HCT116 (cell line): ENCODE measurements around the gene BPTF. TPM values are rescaled to one million over a fixed set of nuclear protein-coding genes. Genes with fewer than 3 reads are reported as not detected.

Experiments used
- ATAC-seq: fragments of 200-7000 bp; cut with Tn5 transposase; 2 replicates; pipeline ENCODE4 v1.9.1; 2020; ENCODE audit warnings: mild to moderate bottlenecking, moderate library complexity
- BruUV-seq: library from RNA; stranded (reverse); fragments of 400-500 nt; replicated peaks from 2 replicates; lab custom pipeline; 2021; lab: Mats Ljungman, UMichigan
- CTCF ChIA-PET: fragments of 300-600 bp; sonication (Branson Sonifier 250); formaldehyde crosslinking; loops from one replicate; lab custom pipeline; 2021; ENCODE audit warnings: antibody characterized with exemption; lab: Charles Lee
- POLR2A ChIA-PET: fragments of 300-600, 350-600 bp; sonication (Branson Sonifier 250); formaldehyde crosslinking; loops from one replicate; lab custom pipeline; 2021; ENCODE audit warnings: antibody characterized with exemption; lab: Charles Lee
- RAD21 ChIA-PET, 2 experiments: fragments of 300-600 bp; sonication (Branson Sonifier 250); formaldehyde crosslinking; loops; one replicate each; lab custom pipeline; 2023; ENCODE audit warnings: low total read pairs in 2 of 2; ENCODE audit not compliant: uncharacterized antibody in 2 of 2, unreplicated experiment in 2 of 2, low non-redundant PET in 1 of 2; lab: Charles Lee
- DNase-seq: peaks from one replicate; pipeline ENCODE4 v3.0.0-alpha.2; 2010; ENCODE audit warnings: low read depth, low spot score
- H2AFZ ChIP-seq: fragments of 200-600 bp; shearing (Covaris generic), sonication (generic); 2 replicates; pipeline ENCODE4 v1.6.1; 2017; ENCODE audit warnings: low read depth, mixed run types, mixed read lengths, antibody characterized with exemption, low read length; ENCODE audit not compliant: poor library complexity, severe bottlenecking
- H3K27ac ChIP-seq: 2 replicates; pipeline ENCODE4 v1.5.1; 2012; ENCODE audit warnings: low read depth, low read length
- H3K27me3 ChIP-seq: fragments of 200-600 bp; sonication (generic); 2 replicates; pipeline ENCODE4 v1.6.1; 2016; ENCODE audit warnings: mixed run types, low read length, mixed read lengths; ENCODE audit not compliant: insufficient read depth
- H3K36me3 ChIP-seq, 2 experiments: fragments of 200-500 bp in 1 of 2; fragments of 200-600 bp in 1 of 2; sonication (Bioruptor generic) in 1 of 2; sonication (generic) in 1 of 2; 2 replicates each; pipeline versions ENCODE4 v1.5.1 to v1.6.1; 2014 to 2016; ENCODE audit warnings: low read length in 2 of 2, inconsistent platforms in 1 of 2, mixed read lengths in 1 of 2, mixed run types in 1 of 2; ENCODE audit not compliant: insufficient read depth in 2 of 2, control insufficient read depth in 1 of 2
- H3K4me1 ChIP-seq, 2 experiments: fragments of 200-600 bp in 1 of 2; sonication (generic) in 1 of 2; 2 replicates each; pipeline versions ENCODE4 v1.5.1 to v1.6.1; 2012 to 2017; ENCODE audit warnings: low read length in 2 of 2, inconsistent platforms in 1 of 2, mild to moderate bottlenecking in 1 of 2, mixed read lengths in 1 of 2, mixed run types in 1 of 2, moderate library complexity in 1 of 2; ENCODE audit not compliant: insufficient read depth in 2 of 2, control insufficient read depth in 1 of 2
- H3K4me2 ChIP-seq: fragments of 200-600 bp; sonication (generic); 2 replicates; pipeline ENCODE4 v1.6.1; 2017; ENCODE audit warnings: mixed run types, low read length, mixed read lengths
- H3K4me3 ChIP-seq, 2 experiments: fragments of 200-600 bp in 1 of 2; sonication (generic) in 1 of 2; replicated peaks in 1 of 2; 2 replicates each; pipeline ENCODE4 v1.5.1; 2011 to 2016; ENCODE audit warnings: low read length in 2 of 2, control low read depth in 1 of 2, low read depth in 1 of 2, mild to moderate bottlenecking in 1 of 2, mixed read lengths in 1 of 2, mixed run types in 1 of 2
- H3K79me2 ChIP-seq: fragments of 200-600 bp; sonication (generic); 2 replicates; pipeline ENCODE4 v1.6.1; 2017; ENCODE audit warnings: mild to moderate bottlenecking, mixed run types, low read length, moderate library complexity, mixed read lengths; ENCODE audit not compliant: insufficient read depth
- H3K9ac ChIP-seq: fragments of 200-600 bp; sonication (generic); 2 replicates; pipeline ENCODE4 v1.6.1; 2016; ENCODE audit warnings: low read length, mixed read lengths
- H3K9me2 ChIP-seq: fragments of 200-600 bp; sonication (generic), shearing (Covaris generic); 2 replicates; pipeline ENCODE4 v1.6.1; 2017; ENCODE audit warnings: mixed run types, mild to moderate bottlenecking, moderate library complexity; ENCODE audit not compliant: insufficient read depth
- H3K9me3 ChIP-seq, 2 experiments: fragments of 200-500 bp in 1 of 2; fragments of 200-600 bp in 1 of 2; sonication (Bioruptor generic) in 1 of 2; sonication (generic) in 1 of 2; 2 replicates each; pipeline ENCODE4 v1.6.1; 2014 to 2017; ENCODE audit warnings: low read length in 2 of 2, mixed read lengths in 2 of 2, inconsistent platforms in 1 of 2, low read depth in 1 of 2, mild to moderate bottlenecking in 1 of 2, mixed run types in 1 of 2, moderate library complexity in 1 of 2; ENCODE audit not compliant: control insufficient read depth in 1 of 2, insufficient read depth in 1 of 2
- H4K20me1 ChIP-seq: fragments of 200-600 bp; sonication (generic), shearing (Covaris generic); 2 replicates; pipeline ENCODE4 v1.6.1; 2017; ENCODE audit warnings: mixed run types, mild to moderate bottlenecking, moderate library complexity; ENCODE audit not compliant: insufficient read depth
- CBX3 ChIP-seq: IDR thresholded peaks from 2 replicates; pipeline ENCODE4 v1.6.1; 2012; ENCODE audit warnings: low read depth
- EGR1 ChIP-seq: IDR thresholded peaks from 2 replicates; pipeline ENCODE4 v1.6.1; 2012; ENCODE audit warnings: low read depth
- EZH2phosphoT487 ChIP-seq: fragments of 200-600 bp; IDR thresholded peaks from 2 replicates; pipeline ENCODE4 v1.6.1; 2018; ENCODE audit warnings: antibody characterized with exemption, borderline replicate concordance
- FOSL1 ChIP-seq: IDR thresholded peaks from 2 replicates; pipeline ENCODE4 v1.6.1; 2012; ENCODE audit warnings: low read depth
- JUND ChIP-seq: IDR thresholded peaks from 2 replicates; pipeline ENCODE4 v1.6.1; 2012
- RAD21 ChIP-seq: IDR thresholded peaks from 2 replicates; pipeline ENCODE4 v1.6.1; 2012; ENCODE audit warnings: low read depth, mild to moderate bottlenecking
- SP1 ChIP-seq: IDR thresholded peaks from 2 replicates; pipeline ENCODE4 v1.6.1; 2012; ENCODE audit warnings: low read depth
- YY1 ChIP-seq: IDR thresholded peaks from 2 replicates; pipeline ENCODE4 v1.6.1; 2011; ENCODE audit warnings: low read length, low read depth, moderate library complexity, mild to moderate bottlenecking; ENCODE audit not compliant: insufficient replicate concordance; ENCODE audit errors: extremely low read depth
- intact Hi-C: fragments of 100-400 bp; cut with micrococcal nuclease; formaldehyde crosslinking; loops from 2 replicates; pipeline ENCODE4 v1.10.0; 2022
- total RNA-seq: library from RNA; stranded (reverse); gene quantifications from one replicate; pipeline ENCODE4 v1.2.1, GENCODE V29; 2021; ENCODE audit not compliant: unreplicated experiment
- TF ChIP-seq, protein P1 (sequence below): IDR thresholded peaks from 2 replicates; pipeline ENCODE4 v1.6.1; 2012; ENCODE audit warnings: low read depth
- TF ChIP-seq, protein P2 (sequence below): IDR thresholded peaks from 2 replicates; pipeline ENCODE4 v1.6.1; 2012
- TF ChIP-seq, protein P3 (sequence below): IDR thresholded peaks from 2 replicates; pipeline ENCODE4 v1.6.1; 2011; ENCODE audit warnings: mild to moderate bottlenecking, low read length, moderate library complexity; ENCODE audit not compliant: insufficient replicate concordance; ENCODE audit errors: extremely low read depth
- TF ChIP-seq, protein P4 (sequence below), 3 experiments: fragments of 200-600 bp in 1 of 3; sonication (generic) in 1 of 3; IDR thresholded peaks in 2 of 3; conservative IDR thresholded peaks in 1 of 3; 2 replicates each; pipeline ENCODE4 v1.5.1; 2012 to 2017; ENCODE audit warnings: low read depth in 2 of 3, low read length in 2 of 3, antibody characterized with exemption in 1 of 3, borderline replicate concordance in 1 of 3, control low read depth in 1 of 3, mild to moderate bottlenecking in 1 of 3, mixed read lengths in 1 of 3, mixed run types in 1 of 3, moderate library complexity in 1 of 3; ENCODE audit not compliant: insufficient read depth in 1 of 3
- TF ChIP-seq, protein P5 (sequence below): IDR thresholded peaks from 2 replicates; pipeline ENCODE4 v1.6.1; 2012

BPTF gene
- total RNA-seq, 1 experiment from 2014 or later, result 114 TPM

DNA sequence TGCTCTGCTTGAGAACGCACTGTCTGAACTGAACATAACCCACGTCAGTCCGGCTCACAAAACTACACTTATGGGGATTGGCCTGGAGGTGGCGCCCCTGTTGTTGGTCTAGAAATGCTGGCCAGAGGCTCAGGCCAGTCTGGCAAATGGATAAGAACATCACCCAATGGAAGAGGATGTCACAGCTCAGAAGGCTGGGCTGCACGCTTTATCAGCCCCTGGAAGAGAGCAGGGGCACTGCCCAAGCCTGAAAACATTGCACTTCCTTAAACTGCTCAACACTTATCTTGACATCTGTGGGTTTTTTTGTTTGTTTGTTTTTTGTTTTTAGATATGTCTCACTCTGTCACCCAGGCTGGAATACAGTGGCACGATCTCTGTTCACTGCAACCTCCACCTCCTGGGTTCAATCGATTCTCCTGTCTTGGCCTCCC lies 24.8 kb upstream of the BPTF start:
- CTCF ChIA-PET, result interaction anchor here (1.0 to 3.1 kb wide), 7 partner anchors 10 to 441 kb away, joined by 3 to 8 read pairs (median 6); no protein-coding TSS in a partner anchor
- no peak overlapping the region for H3K27ac ChIP-seq
- no peaks in the 10 kb centered on the region for H4K20me1 ChIP-seq
- H2AFZ ChIP-seq, result peak overlapping the region; percentile 56
- peak; percentile 83 for DNase-seq
- no peaks in the 10 kb centered on the region for H3K36me3 ChIP-seq
- RAD21 ChIA-PET, result interaction anchor here in 1 of 2 experiments (0.6 kb wide), 1 partner anchor 17 kb away, joined by 7 read pairs; no protein-coding TSS in a partner anchor
- no peak overlapping the region for H3K9ac ChIP-seq
- no peaks in the 10 kb centered on the region for H3K27me3 ChIP-seq
- intact Hi-C loops, result loop anchor here (2.0 to 10.0 kb wide), 3 partner anchors 24 to 664 kb away; partner anchors contain the start of gene BPTF
- peak; percentile 98 for ATAC-seq
- POLR2A ChIA-PET, result interaction anchor here (1.4 kb wide), 1 partner anchor 65 kb away, joined by 3 read pairs; no protein-coding TSS in a partner anchor
- H3K9me2 ChIP-seq, result no peaks in the 10 kb centered on the region
- no peaks in the 10 kb centered on the region for H3K9me3 ChIP-seq
- no peaks in the 10 kb centered on the region for H3K4me1 ChIP-seq
- TF ChIP-seq RAD21 (peak; percentile 94), YY1 (peak; percentile 47), FOSL1 (no peak), EGR1 (no peak), EZH2phosphoT487 (no peak), SP1 (no peak), JUND (no peak), CBX3 (0 out of 2 replicates have a peak, but pooled peaks have one; percentile 8)
- TF ChIP-seq, protein P1, sequence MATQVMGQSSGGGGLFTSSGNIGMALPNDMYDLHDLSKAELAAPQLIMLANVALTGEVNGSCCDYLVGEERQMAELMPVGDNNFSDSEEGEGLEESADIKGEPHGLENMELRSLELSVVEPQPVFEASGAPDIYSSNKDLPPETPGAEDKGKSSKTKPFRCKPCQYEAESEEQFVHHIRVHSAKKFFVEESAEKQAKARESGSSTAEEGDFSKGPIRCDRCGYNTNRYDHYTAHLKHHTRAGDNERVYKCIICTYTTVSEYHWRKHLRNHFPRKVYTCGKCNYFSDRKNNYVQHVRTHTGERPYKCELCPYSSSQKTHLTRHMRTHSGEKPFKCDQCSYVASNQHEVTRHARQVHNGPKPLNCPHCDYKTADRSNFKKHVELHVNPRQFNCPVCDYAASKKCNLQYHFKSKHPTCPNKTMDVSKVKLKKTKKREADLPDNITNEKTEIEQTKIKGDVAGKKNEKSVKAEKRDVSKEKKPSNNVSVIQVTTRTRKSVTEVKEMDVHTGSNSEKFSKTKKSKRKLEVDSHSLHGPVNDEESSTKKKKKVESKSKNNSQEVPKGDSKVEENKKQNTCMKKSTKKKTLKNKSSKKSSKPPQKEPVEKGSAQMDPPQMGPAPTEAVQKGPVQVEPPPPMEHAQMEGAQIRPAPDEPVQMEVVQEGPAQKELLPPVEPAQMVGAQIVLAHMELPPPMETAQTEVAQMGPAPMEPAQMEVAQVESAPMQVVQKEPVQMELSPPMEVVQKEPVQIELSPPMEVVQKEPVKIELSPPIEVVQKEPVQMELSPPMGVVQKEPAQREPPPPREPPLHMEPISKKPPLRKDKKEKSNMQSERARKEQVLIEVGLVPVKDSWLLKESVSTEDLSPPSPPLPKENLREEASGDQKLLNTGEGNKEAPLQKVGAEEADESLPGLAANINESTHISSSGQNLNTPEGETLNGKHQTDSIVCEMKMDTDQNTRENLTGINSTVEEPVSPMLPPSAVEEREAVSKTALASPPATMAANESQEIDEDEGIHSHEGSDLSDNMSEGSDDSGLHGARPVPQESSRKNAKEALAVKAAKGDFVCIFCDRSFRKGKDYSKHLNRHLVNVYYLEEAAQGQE, result no peak
- TF ChIP-seq, protein P2, sequence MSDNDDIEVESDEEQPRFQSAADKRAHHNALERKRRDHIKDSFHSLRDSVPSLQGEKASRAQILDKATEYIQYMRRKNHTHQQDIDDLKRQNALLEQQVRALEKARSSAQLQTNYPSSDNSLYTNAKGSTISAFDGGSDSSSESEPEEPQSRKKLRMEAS, result no peak
- TF ChIP-seq, protein P3, sequence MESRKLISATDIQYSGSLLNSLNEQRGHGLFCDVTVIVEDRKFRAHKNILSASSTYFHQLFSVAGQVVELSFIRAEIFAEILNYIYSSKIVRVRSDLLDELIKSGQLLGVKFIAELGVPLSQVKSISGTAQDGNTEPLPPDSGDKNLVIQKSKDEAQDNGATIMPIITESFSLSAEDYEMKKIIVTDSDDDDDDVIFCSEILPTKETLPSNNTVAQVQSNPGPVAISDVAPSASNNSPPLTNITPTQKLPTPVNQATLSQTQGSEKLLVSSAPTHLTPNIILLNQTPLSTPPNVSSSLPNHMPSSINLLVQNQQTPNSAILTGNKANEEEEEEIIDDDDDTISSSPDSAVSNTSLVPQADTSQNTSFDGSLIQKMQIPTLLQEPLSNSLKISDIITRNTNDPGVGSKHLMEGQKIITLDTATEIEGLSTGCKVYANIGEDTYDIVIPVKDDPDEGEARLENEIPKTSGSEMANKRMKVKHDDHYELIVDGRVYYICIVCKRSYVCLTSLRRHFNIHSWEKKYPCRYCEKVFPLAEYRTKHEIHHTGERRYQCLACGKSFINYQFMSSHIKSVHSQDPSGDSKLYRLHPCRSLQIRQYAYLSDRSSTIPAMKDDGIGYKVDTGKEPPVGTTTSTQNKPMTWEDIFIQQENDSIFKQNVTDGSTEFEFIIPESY, result no peak
- TF ChIP-seq, protein P4, sequence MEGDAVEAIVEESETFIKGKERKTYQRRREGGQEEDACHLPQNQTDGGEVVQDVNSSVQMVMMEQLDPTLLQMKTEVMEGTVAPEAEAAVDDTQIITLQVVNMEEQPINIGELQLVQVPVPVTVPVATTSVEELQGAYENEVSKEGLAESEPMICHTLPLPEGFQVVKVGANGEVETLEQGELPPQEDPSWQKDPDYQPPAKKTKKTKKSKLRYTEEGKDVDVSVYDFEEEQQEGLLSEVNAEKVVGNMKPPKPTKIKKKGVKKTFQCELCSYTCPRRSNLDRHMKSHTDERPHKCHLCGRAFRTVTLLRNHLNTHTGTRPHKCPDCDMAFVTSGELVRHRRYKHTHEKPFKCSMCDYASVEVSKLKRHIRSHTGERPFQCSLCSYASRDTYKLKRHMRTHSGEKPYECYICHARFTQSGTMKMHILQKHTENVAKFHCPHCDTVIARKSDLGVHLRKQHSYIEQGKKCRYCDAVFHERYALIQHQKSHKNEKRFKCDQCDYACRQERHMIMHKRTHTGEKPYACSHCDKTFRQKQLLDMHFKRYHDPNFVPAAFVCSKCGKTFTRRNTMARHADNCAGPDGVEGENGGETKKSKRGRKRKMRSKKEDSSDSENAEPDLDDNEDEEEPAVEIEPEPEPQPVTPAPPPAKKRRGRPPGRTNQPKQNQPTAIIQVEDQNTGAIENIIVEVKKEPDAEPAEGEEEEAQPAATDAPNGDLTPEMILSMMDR (IDR thresholded peaks at IDR 0.05 in 2 of 3, conservative IDR thresholded peaks at IDR 0.05 in 1 of 3; ENCODE audit: borderline replicate concordance in 1 of 3, insufficient read depth in 1 of 3, low read depth in 2 of 3, low read length in 2 of 3), result peak; percentile 90 to 96 (median 91)
- TF ChIP-seq, protein P5, sequence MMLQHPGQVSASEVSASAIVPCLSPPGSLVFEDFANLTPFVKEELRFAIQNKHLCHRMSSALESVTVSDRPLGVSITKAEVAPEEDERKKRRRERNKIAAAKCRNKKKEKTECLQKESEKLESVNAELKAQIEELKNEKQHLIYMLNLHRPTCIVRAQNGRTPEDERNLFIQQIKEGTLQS, result no peak
- 0 out of 2 replicates have a peak overlapping the region, but pooled peaks have one; percentile 5 for H3K4me2 ChIP-seq
- no peaks in the 10 kb centered on the region for H3K79me2 ChIP-seq
- BruUV-seq, result no TSS peak
- H3K4me3 ChIP-seq, result no peak overlapping the region
